Measurements from ENCODE around the gene ARHGAP32.
"Not testable (repeated sequence)": the region's sequence is repeated elsewhere in the genome, so short reads cannot be mapped to it uniquely, and the experiment has no call there.

Gene ARHGAP32

GRCh38 chr11:129144256-129144655, 47.9 kb downstream of the ARHGAP32 start:
- no peak overlapping the region for H3K27ac ChIP-seq (ENCODE audit: low read depth, low read length)

GRCh38 chr11:129143335-129143734, 48.8 kb downstream of the ARHGAP32 start:
- Histone ChIP-seq H3K4me3 (ENCODE audit: low read depth in 1 of 2, low read length in 2 of 2) (no peak overlapping the region), H3K9me3 (ENCODE audit: low read length) (no peaks in the 10 kb centered on the region), H3K4me1 (ENCODE audit: insufficient read depth, low read length) (no peaks in the 10 kb centered on the region), H3K9ac (ENCODE audit: low read length) (no peak overlapping the region), H3K36me3 (ENCODE audit: insufficient read depth, low read length) (no peaks in the 10 kb centered on the region), H3K27me3 (ENCODE audit: control insufficient read depth in 1 of 2, insufficient read depth in 2 of 2, low read length in 2 of 2) (no peaks in the 10 kb centered on the region), H3K27ac (ENCODE audit: low read depth, low read length) (no peak overlapping the region)

More at GRCh38 chr11:129144256-129144655, 47.9 kb downstream of the ARHGAP32 start:
- H3K4me1 ChIP-seq (ENCODE audit: insufficient read depth, low read length) = no peaks in the 10 kb centered on the region
- no peak overlapping the region for H3K9ac ChIP-seq (ENCODE audit: low read length)
- H3K9me3 ChIP-seq (ENCODE audit: low read length) = no peaks in the 10 kb centered on the region
- no peak overlapping the region for H3K4me3 ChIP-seq (ENCODE audit: low read depth in 1 of 2, low read length in 2 of 2)
- H3K27me3 ChIP-seq (ENCODE audit: control insufficient read depth in 1 of 2, insufficient read depth in 2 of 2, low read length in 2 of 2) = no peaks in the 10 kb centered on the region
- H3K36me3 ChIP-seq (ENCODE audit: insufficient read depth, low read length) = no peaks in the 10 kb centered on the region

- Histone ChIP-seq H3K4me1 (ENCODE audit: insufficient read depth, low read length) (no peaks in the 10 kb centered on the region), H3K4me3 (ENCODE audit: low read depth in 1 of 2, low read length in 2 of 2) (no peak overlapping the region), H3K9me3 (ENCODE audit: low read length) (no peaks in the 10 kb centered on the region), H3K36me3 (ENCODE audit: insufficient read depth, low read length) (no peaks in the 10 kb centered on the region), H3K27me3 (ENCODE audit: control insufficient read depth in 1 of 2, insufficient read depth in 2 of 2, low read length in 2 of 2) (no peaks in the 10 kb centered on the region), H3K9ac (ENCODE audit: low read length) (no peak overlapping the region), H3K27ac (ENCODE audit: low read depth, low read length) (no peak overlapping the region)
These were observed 50.2 kb downstream of the ARHGAP32 start for GRCh38 chr11:129141748-129142523.

- H3K4me1 ChIP-seq (ENCODE audit: insufficient read depth, low read length) = no peaks in the 10 kb centered on the region
- H3K27me3 ChIP-seq (ENCODE audit: control insufficient read depth in 1 of 2, insufficient read depth in 2 of 2, low read length in 2 of 2) = no peaks in the 10 kb centered on the region
- no peak overlapping the region for H3K27ac ChIP-seq (ENCODE audit: low read depth, low read length)
- no peak overlapping the region for H3K4me3 ChIP-seq (ENCODE audit: low read depth in 1 of 2, low read length in 2 of 2)
- no peak overlapping the region for H3K9ac ChIP-seq (ENCODE audit: low read length)
- H3K36me3 ChIP-seq (ENCODE audit: insufficient read depth, low read length) = no peaks in the 10 kb centered on the region
- no peaks in the 10 kb centered on the region for H3K9me3 ChIP-seq (ENCODE audit: low read length)
These were observed 60.8 kb downstream of the ARHGAP32 start for GRCh38 chr11:129131316-129131715.

GRCh38 chr11:129128881-129129620, 63.1 kb downstream of the ARHGAP32 start:
- not testable (repeated sequence) for H3K27ac ChIP-seq (ENCODE audit: low read depth, low read length); H3K4me3 ChIP-seq (ENCODE audit: low read depth in 1 of 2, low read length in 2 of 2); H3K27me3 ChIP-seq (ENCODE audit: control insufficient read depth in 1 of 2, insufficient read depth in 2 of 2, low read length in 2 of 2); H3K36me3 ChIP-seq (ENCODE audit: insufficient read depth, low read length); H3K9ac ChIP-seq (ENCODE audit: low read length); H3K9me3 ChIP-seq (ENCODE audit: low read length); H3K4me1 ChIP-seq (ENCODE audit: insufficient read depth, low read length)

- Histone ChIP-seq H3K9me3 (ENCODE audit: low read length) (no peaks in the 10 kb centered on the region), H3K4me1 (ENCODE audit: insufficient read depth, low read length) (peaks cover 5% of the 10 kb centered on the region), H3K36me3 (ENCODE audit: insufficient read depth, low read length) (peaks cover 3% of the 10 kb centered on the region), H3K27ac (ENCODE audit: low read depth, low read length) (no peak overlapping the region), H3K4me3 (ENCODE audit: low read depth in 1 of 2, low read length in 2 of 2) (no peak overlapping the region), H3K9ac (ENCODE audit: low read length) (no peak overlapping the region), H3K27me3 (ENCODE audit: control insufficient read depth in 1 of 2, insufficient read depth in 2 of 2, low read length in 2 of 2) (no peaks in the 10 kb centered on the region)
These were observed 73.1 kb downstream of the ARHGAP32 start for GRCh38 chr11:129119036-129119435.

- Histone ChIP-seq H3K4me1 (ENCODE audit: insufficient read depth, low read length) (peaks cover 5% of the 10 kb centered on the region), H3K36me3 (ENCODE audit: insufficient read depth, low read length) (no peaks in the 10 kb centered on the region), H3K9ac (ENCODE audit: low read length) (no peak overlapping the region), H3K9me3 (ENCODE audit: low read length) (no peaks in the 10 kb centered on the region), H3K27me3 (ENCODE audit: control insufficient read depth in 1 of 2, insufficient read depth in 2 of 2, low read length in 2 of 2) (no peaks in the 10 kb centered on the region), H3K27ac (ENCODE audit: low read depth, low read length) (no peak overlapping the region), H3K4me3 (ENCODE audit: low read depth in 1 of 2, low read length in 2 of 2) (no peak overlapping the region)
These were observed 74.4 kb downstream of the ARHGAP32 start for GRCh38 chr11:129117595-129118350.

- Histone ChIP-seq H3K9ac (ENCODE audit: low read length) (no peak overlapping the region), H3K27ac (ENCODE audit: low read depth, low read length) (no peak overlapping the region), H3K36me3 (ENCODE audit: insufficient read depth, low read length) (no peaks in the 10 kb centered on the region), H3K4me1 (ENCODE audit: insufficient read depth, low read length) (peaks cover 5% of the 10 kb centered on the region), H3K4me3 (ENCODE audit: low read depth in 1 of 2, low read length in 2 of 2) (no peak overlapping the region), H3K9me3 (ENCODE audit: low read length) (no peaks in the 10 kb centered on the region), H3K27me3 (ENCODE audit: control insufficient read depth in 1 of 2, insufficient read depth in 2 of 2, low read length in 2 of 2) (no peaks in the 10 kb centered on the region)
These were observed 76.2 kb downstream of the ARHGAP32 start for GRCh38 chr11:129115652-129116586.

GRCh38 chr11:129109701-129110100, 82.4 kb downstream of the ARHGAP32 start:
- Histone ChIP-seq H3K9ac (ENCODE audit: low read length) (no peak overlapping the region), H3K4me3 (ENCODE audit: low read depth in 1 of 2, low read length in 2 of 2) (no peak overlapping the region), H3K9me3 (ENCODE audit: low read length) (no peaks in the 10 kb centered on the region)

GRCh38 chr11:129106788-129107187, 85.3 kb downstream of the ARHGAP32 start:
- Histone ChIP-seq H3K27me3 (ENCODE audit: control insufficient read depth in 1 of 2, insufficient read depth in 2 of 2, low read length in 2 of 2) (no peaks in the 10 kb centered on the region), H3K4me1 (ENCODE audit: insufficient read depth, low read length) (no peaks in the 10 kb centered on the region), H3K9ac (ENCODE audit: low read length) (no peak overlapping the region), H3K27ac (ENCODE audit: low read depth, low read length) (no peak overlapping the region), H3K36me3 (ENCODE audit: insufficient read depth, low read length) (no peaks in the 10 kb centered on the region), H3K4me3 (ENCODE audit: low read depth in 1 of 2, low read length in 2 of 2) (no peak overlapping the region), H3K9me3 (ENCODE audit: low read length) (no peaks in the 10 kb centered on the region)

More at GRCh38 chr11:129109701-129110100, 82.4 kb downstream of the ARHGAP32 start:
- Histone ChIP-seq H3K27me3 (ENCODE audit: control insufficient read depth in 1 of 2, insufficient read depth in 2 of 2, low read length in 2 of 2) (no peaks in the 10 kb centered on the region), H3K4me1 (ENCODE audit: insufficient read depth, low read length) (no peaks in the 10 kb centered on the region), H3K27ac (ENCODE audit: low read depth, low read length) (no peak overlapping the region), H3K36me3 (ENCODE audit: insufficient read depth, low read length) (no peaks in the 10 kb centered on the region)

Measured in muscle layer of colon (tissue), 2 donors.